BLaER1 (cell line): Measurements from ENCODE around the gene LY86.
"Not testable (repeated sequence)": the region's sequence is repeated elsewhere in the genome, so short reads cannot be mapped to it uniquely, and the experiment has no call there.

Source experiments
- H3K27ac ChIP-seq: shearing (Covaris generic); formaldehyde crosslinking; 2 replicates; pipeline ENCODE4 v1.8.1; 2022
- H3K27me3 ChIP-seq: shearing (Covaris generic); formaldehyde crosslinking; 2 replicates; pipeline ENCODE4 v1.8.1; 2022
- H3K36me3 ChIP-seq: shearing (Covaris generic); formaldehyde crosslinking; 2 replicates; pipeline ENCODE4 v1.8.1; 2022
- H3K4me1 ChIP-seq: shearing (Covaris generic); formaldehyde crosslinking; 2 replicates; pipeline ENCODE4 v1.8.1; 2022
- H3K4me2 ChIP-seq: shearing (Covaris generic); formaldehyde crosslinking; 2 replicates; pipeline ENCODE4 v1.8.1; 2022
- H3K4me3 ChIP-seq: shearing (Covaris generic); formaldehyde crosslinking; 2 replicates; pipeline ENCODE4 v1.8.1; 2022
- H3K9ac ChIP-seq: shearing (Covaris generic); formaldehyde crosslinking; 2 replicates; pipeline ENCODE4 v1.8.1; 2022
- H3K9me3 ChIP-seq: shearing (Covaris generic); formaldehyde crosslinking; 2 replicates; pipeline ENCODE4 v1.8.1; 2022
- H4K20me1 ChIP-seq: shearing (Covaris generic); formaldehyde crosslinking; 2 replicates; pipeline ENCODE4 v1.8.1; 2022
- Cebpa-rat ChIP-seq: shearing (Covaris generic); IDR thresholded peaks from 2 replicates; pipeline ENCODE4 v1.8.1; 2022

LY86 gene

GRCh38 chr6:6605873-6606272 lies 17.4 kb downstream of the LY86 start:
- Histone ChIP-seq H3K27ac (no peak overlapping the region), H3K4me1 (peaks cover 34% of the 10 kb centered on the region), H3K27me3 (no peaks in the 10 kb centered on the region), H3K4me3 (no peak overlapping the region), H3K9me3 (peaks cover 40% of the 10 kb centered on the region), H3K36me3 (0 out of 2 replicates have a peak, but pooled peaks cover 3% of the 10 kb centered on the region), H3K4me2 (no peak overlapping the region), H4K20me1 (no peaks in the 10 kb centered on the region), H3K9ac (no peak overlapping the region)
- TF ChIP-seq Cebpa-rat: no peak

- not testable (repeated sequence) for H3K9ac ChIP-seq, H3K27ac ChIP-seq, H3K36me3 ChIP-seq, H3K4me3 ChIP-seq, H4K20me1 ChIP-seq, H3K4me2 ChIP-seq, H3K27me3 ChIP-seq
- Histone ChIP-seq H3K4me1 (peaks cover 41% of the 10 kb centered on the region), H3K9me3 (peaks cover 40% of the 10 kb centered on the region)
Measured at GRCh38 chr6:6606391-6607030, 18.0 kb downstream of the LY86 start.

- Histone ChIP-seq H3K4me3 (no peak overlapping the region), H3K27ac (peak overlapping the region; percentile 83), H3K36me3 (0 out of 2 replicates have a peak, but pooled peaks cover 7% of the 10 kb centered on the region), H3K4me1 (peaks cover 54% of the 10 kb centered on the region), H3K27me3 (no peaks in the 10 kb centered on the region), H3K9me3 (peaks cover 39% of the 10 kb centered on the region), H3K9ac (peak overlapping the region; percentile 66; the same call in 1 of the 2 replicates), H3K4me2 (peak overlapping the region; percentile 76), H4K20me1 (no peaks in the 10 kb centered on the region)
- TF ChIP-seq Cebpa-rat: no peak
Measured at GRCh38 chr6:6609450-6609849, 20.9 kb downstream of the LY86 start.

GRCh38 chr6:6610031-6610591 lies 21.6 kb downstream of the LY86 start:
- no peaks in the 10 kb centered on the region for H4K20me1 ChIP-seq
- no peaks in the 10 kb centered on the region for H3K27me3 ChIP-seq
- TF ChIP-seq Cebpa-rat: no peak
- peaks cover 36% of the 10 kb centered on the region for H3K9me3 ChIP-seq
- peak overlapping the region; percentile 76 for H3K4me2 ChIP-seq
- H3K36me3 ChIP-seq: 0 out of 2 replicates have a peak, but pooled peaks cover 7% of the 10 kb centered on the region
- H3K4me3 ChIP-seq: peak overlapping the region; percentile 21; the same call in 1 of the 2 replicates
- peaks cover 58% of the 10 kb centered on the region for H3K4me1 ChIP-seq
- peak overlapping the region; percentile 83 for H3K27ac ChIP-seq
- H3K9ac ChIP-seq: peak overlapping the region; percentile 66

GRCh38 chr6:6611486-6611885 lies 23.0 kb downstream of the LY86 start:
- Histone ChIP-seq H3K36me3 (0 out of 2 replicates have a peak, but pooled peaks cover 4% of the 10 kb centered on the region), H3K9ac (no peak overlapping the region), H3K4me2 (peak overlapping the region; percentile 76), H3K4me3 (no peak overlapping the region), H3K27ac (peak overlapping the region; percentile 83), H3K4me1 (peaks cover 72% of the 10 kb centered on the region), H3K9me3 (peaks cover 24% of the 10 kb centered on the region), H3K27me3 (no peaks in the 10 kb centered on the region), H4K20me1 (no peaks in the 10 kb centered on the region)
- TF ChIP-seq Cebpa-rat: no peak

GRCh38 chr6:6612308-6612707 lies 23.8 kb downstream of the LY86 start:
- H4K20me1 ChIP-seq: no peaks in the 10 kb centered on the region
- H3K9me3 ChIP-seq: peaks cover 18% of the 10 kb centered on the region
- H3K9ac ChIP-seq: no peak overlapping the region
- H3K4me1 ChIP-seq: peaks cover 80% of the 10 kb centered on the region
- no peaks in the 10 kb centered on the region for H3K27me3 ChIP-seq
- no peak overlapping the region for H3K4me2 ChIP-seq
- no peak for TF ChIP-seq Cebpa-rat
- H3K36me3 ChIP-seq: 0 out of 2 replicates have a peak, but pooled peaks cover 4% of the 10 kb centered on the region
- H3K4me3 ChIP-seq: no peak overlapping the region
- H3K27ac ChIP-seq: no peak overlapping the region

GRCh38 chr6:6613103-6613718 lies 24.7 kb downstream of the LY86 start:
- H3K4me3 ChIP-seq, H3K9ac ChIP-seq, H3K27me3 ChIP-seq, H4K20me1 ChIP-seq, H3K4me2 ChIP-seq, H3K36me3 ChIP-seq: not testable (repeated sequence)
- H3K4me1 ChIP-seq: peaks cover 78% of the 10 kb centered on the region
- peaks cover 18% of the 10 kb centered on the region for H3K9me3 ChIP-seq
- H3K27ac ChIP-seq: peak overlapping the region; percentile 8; the same call in 1 of the 2 replicates

- no peak for TF ChIP-seq Cebpa-rat
- Histone ChIP-seq H4K20me1 (no peaks in the 10 kb centered on the region), H3K27me3 (no peaks in the 10 kb centered on the region), H3K9ac (no peak overlapping the region), H3K4me1 (peaks cover 75% of the 10 kb centered on the region), H3K27ac (no peak overlapping the region), H3K4me2 (peak overlapping the region; percentile 33), H3K36me3 (0 out of 2 replicates have a peak, but pooled peaks cover 4% of the 10 kb centered on the region), H3K9me3 (peaks cover 18% of the 10 kb centered on the region), H3K4me3 (no peak overlapping the region)
Measured at GRCh38 chr6:6614096-6614982, 25.8 kb downstream of the LY86 start.

- H4K20me1 ChIP-seq: no peaks in the 10 kb centered on the region
Measured at GRCh38 chr6:6614983-6615349, 26.4 kb downstream of the LY86 start.

More at GRCh38 chr6:6614983-6615349, 26.4 kb downstream of the LY86 start:
- H3K4me1 ChIP-seq: peaks cover 75% of the 10 kb centered on the region
- H3K9me3 ChIP-seq: peaks cover 18% of the 10 kb centered on the region
- no peak for TF ChIP-seq Cebpa-rat
- no peaks in the 10 kb centered on the region for H3K27me3 ChIP-seq
- H3K4me3 ChIP-seq: no peak overlapping the region
- peak overlapping the region; percentile 33; the same call in 1 of the 2 replicates for H3K4me2 ChIP-seq
- no peak overlapping the region for H3K27ac ChIP-seq
- H3K9ac ChIP-seq: no peak overlapping the region
- 0 out of 2 replicates have a peak, but pooled peaks cover 4% of the 10 kb centered on the region for H3K36me3 ChIP-seq
